C4-2B (cell line): ENCODE results near the gene L3MBTL2.

Source experiments
- H3K27ac ChIP-seq: fragments of 450-650 bp; 2 replicates; pipeline ENCODE4 v1.5.1; 2017
- CTCF ChIP-seq: fragments of 450-650 bp; conservative IDR thresholded peaks from 2 replicates; pipeline ENCODE4 v1.5.1; 2017; ENCODE audit warnings: mild to moderate bottlenecking
- ZFX ChIP-seq: fragments of 450-650 bp; IDR thresholded peaks from 2 replicates; pipeline ENCODE4 v1.6.1; 2017

Gene L3MBTL2

GRCh38 chr22:41243361-41243760, 38.2 kb downstream of the L3MBTL2 start:
- no peak overlapping the region for H3K27ac ChIP-seq
- TF ChIP-seq CTCF (no peak), ZFX (no peak)

GRCh38 chr22:41245917-41246499, 40.9 kb downstream of the L3MBTL2 start:
- TF ChIP-seq ZFX, result no peak
- no peak for TF ChIP-seq CTCF
- H3K27ac ChIP-seq, result no peak overlapping the region

- H3K27ac ChIP-seq, result no peak overlapping the region
Observed at GRCh38 chr22:41247703-41248102, 42.6 kb downstream of the L3MBTL2 start.

GRCh38 chr22:41248314-41248713, 43.2 kb downstream of the L3MBTL2 start:
- no peak overlapping the region for H3K27ac ChIP-seq
- TF ChIP-seq ZFX, result no peak
- no peak for TF ChIP-seq CTCF

More at GRCh38 chr22:41247703-41248102, 42.6 kb downstream of the L3MBTL2 start:
- TF ChIP-seq CTCF, result no peak
- TF ChIP-seq ZFX, result no peak

GRCh38 chr22:41248758-41249157, 43.6 kb downstream of the L3MBTL2 start:
- no peak for TF ChIP-seq CTCF
- no peak for TF ChIP-seq ZFX
- H3K27ac ChIP-seq, result no peak overlapping the region

GRCh38 chr22:41249442-41249841, 44.3 kb downstream of the L3MBTL2 start:
- H3K27ac ChIP-seq, result no peak overlapping the region
- TF ChIP-seq ZFX, result no peak
- TF ChIP-seq CTCF, result no peak

GRCh38 chr22:41250127-41250526, 45.0 kb downstream of the L3MBTL2 start:
- TF ChIP-seq CTCF, result no peak
- no peak for TF ChIP-seq ZFX

More at GRCh38 chr22:41250127-41250526, 45.0 kb downstream of the L3MBTL2 start:
- no peak overlapping the region for H3K27ac ChIP-seq
